Measurements from ENCODE around the gene GBA2. TPM values are rescaled to one million over a fixed set of nuclear protein-coding genes. Genes with fewer than 3 reads are reported as not detected.

GBA2 gene
- total RNA-seq, 1 experiment from 2014 or later: 16.0 TPM

Other genes with a start within 250 kb of the GBA2 start
- 1.2 and 5.2 TPM in 2 replicates for gene TESK1, start 144.0 kb downstream of the GBA2 start, total RNA-seq (2014; rRNA removed; shearing (Covaris generic))
- gene CD72, start 130.8 kb downstream of the GBA2 start, total RNA-seq (2014; rRNA removed; shearing (Covaris generic)): not detected in 2 replicates
- gene SIT1, start 98.3 kb downstream of the GBA2 start, total RNA-seq (2014; rRNA removed; shearing (Covaris generic)): not detected in 2 replicates
- 432 and 826 TPM in 2 replicates for gene RMRP, start 91.2 kb downstream of the GBA2 start, total RNA-seq (2014; rRNA removed; shearing (Covaris generic))
- 2.8 and 7.9 TPM in 2 replicates for gene CCDC107, start 90.9 kb downstream of the GBA2 start, total RNA-seq (2014; rRNA removed; shearing (Covaris generic))
- gene ARHGEF39, start 84.0 kb downstream of the GBA2 start, total RNA-seq (2014; rRNA removed; shearing (Covaris generic)): 0.41 and 1.9 TPM in 2 replicates
- not detected in 2 replicates for gene CA9, start 75.3 kb downstream of the GBA2 start, total RNA-seq (2014; rRNA removed; shearing (Covaris generic))
- 823 and 1,421 TPM in 2 replicates for gene TPM2, start 59.3 kb downstream of the GBA2 start, total RNA-seq (2014; rRNA removed; shearing (Covaris generic))
- gene TLN1, start 17.0 kb downstream of the GBA2 start, total RNA-seq (2014; rRNA removed; shearing (Covaris generic)): 137 and 213 TPM in 2 replicates
- gene CREB3, start 16.6 kb downstream of the GBA2 start, total RNA-seq (2014; rRNA removed; shearing (Covaris generic)): 39.2 and 86.7 TPM in 2 replicates
- 5.2 and 7.4 TPM in 2 replicates for gene RGP1, start 59 bp upstream of the GBA2 start, total RNA-seq (2014; rRNA removed; shearing (Covaris generic))
- gene MSMP, start 5.0 kb upstream of the GBA2 start, total RNA-seq (2014; rRNA removed; shearing (Covaris generic)): not detected in 2 replicates
- 1.5 and 3.9 TPM in 2 replicates for gene NPR2, start 42.4 kb upstream of the GBA2 start, total RNA-seq (2014; rRNA removed; shearing (Covaris generic))
- gene SPAG8, start 63.0 kb upstream of the GBA2 start, total RNA-seq (2014; rRNA removed; shearing (Covaris generic)): 0.13 TPM in 1 of 2 replicates, not detected in the other
- 21.4 and 41.3 TPM in 2 replicates for gene HINT2, start 65.8 kb upstream of the GBA2 start, total RNA-seq (2014; rRNA removed; shearing (Covaris generic))
- not detected in 2 replicates for gene FAM221B, start 79.5 kb upstream of the GBA2 start, total RNA-seq (2014; rRNA removed; shearing (Covaris generic))
- gene TMEM8B, start 80.0 kb upstream of the GBA2 start, total RNA-seq (2014; rRNA removed; shearing (Covaris generic)): 1.4 and 2.8 TPM in 2 replicates
- not detected in 2 replicates for gene OR13J1, start 121.2 kb upstream of the GBA2 start, total RNA-seq (2014; rRNA removed; shearing (Covaris generic))
- 0.63 TPM in 1 of 2 replicates, not detected in the other for gene HRCT1, start 157.0 kb upstream of the GBA2 start, total RNA-seq (2014; rRNA removed; shearing (Covaris generic))
- not detected in 2 replicates for gene SPAAR, start 160.3 kb upstream of the GBA2 start, total RNA-seq (2014; rRNA removed; shearing (Covaris generic))
- gene OR2S2, start 208.9 kb upstream of the GBA2 start, total RNA-seq (2014; rRNA removed; shearing (Covaris generic)): not detected in 2 replicates

Data from SJSA1 (cell line).